ENCODE measurements around the gene SMARCAL1. TPM values are rescaled to one million over a fixed set of nuclear protein-coding genes. Genes with fewer than 3 reads are reported as not detected.

SMARCAL1 gene
- total and polyA plus RNA-seq, 9 of the 15 experiments (the other 6 are each of a cell fraction or from before 2014, with no cell fraction given), result 8.2 to 27.9 (median 12.4) TPM

DNA sequence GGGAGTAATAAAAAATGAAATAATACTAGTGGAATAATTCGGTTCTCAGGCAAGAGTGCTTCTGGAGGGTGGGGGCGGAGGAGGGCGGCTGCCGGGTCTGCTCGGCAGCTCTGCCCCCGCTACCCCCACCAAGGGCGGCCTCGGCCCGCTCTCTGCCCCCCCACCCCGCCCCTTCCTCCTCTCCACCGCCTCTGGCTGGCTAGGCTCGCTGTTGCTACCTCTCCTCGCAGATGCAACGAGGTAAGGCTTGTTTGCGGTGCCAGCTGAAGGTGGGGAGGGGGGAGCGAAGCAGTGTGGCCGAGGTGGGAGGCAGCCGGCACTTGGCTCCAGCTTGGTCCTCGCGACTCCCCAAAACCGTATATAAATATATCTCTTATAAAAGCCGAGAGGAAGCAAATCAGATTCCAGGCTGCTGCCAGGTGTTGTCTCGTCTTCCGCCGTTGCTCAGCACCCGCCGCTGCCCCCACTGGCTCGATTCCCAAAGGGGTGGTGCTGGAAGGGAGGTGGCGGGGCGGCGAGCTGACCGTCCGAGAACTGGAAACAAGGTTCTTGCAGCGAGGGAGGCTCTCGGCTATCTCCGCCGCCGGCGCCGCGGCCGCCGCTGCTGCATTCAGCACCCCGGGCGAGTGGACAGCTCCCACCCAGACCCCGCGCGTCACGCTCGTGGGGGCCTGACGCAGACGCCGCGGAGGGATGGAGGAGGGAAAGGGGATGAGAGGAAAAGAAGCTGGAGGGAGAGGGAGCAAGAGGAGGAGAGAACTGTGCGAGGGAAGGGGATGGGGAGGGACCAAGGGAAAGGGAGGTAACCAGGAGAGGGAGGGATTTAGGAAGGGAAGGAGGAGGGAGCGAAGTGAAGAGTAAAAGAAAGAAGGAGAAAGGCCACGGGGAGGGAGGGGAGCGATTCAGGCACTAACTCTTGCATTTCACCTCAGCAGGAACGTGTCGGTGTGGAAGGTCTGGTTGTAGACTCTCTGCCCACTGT, 40.3 kb upstream of the SMARCAL1 start, which contains the start of gene MARCHF4 (continued):
- TF ChIP-seq RBM34 (IDR thresholded peaks at IDR 0.05; ENCODE audit: borderline replicate concordance, insufficient read depth, low read length) (no peak), KAT2B (IDR thresholded peaks at IDR 0.05; ENCODE audit: low read depth, low read length) (no peak), ZNF644 (tag; IDR thresholded peaks at IDR 0.05; ENCODE audit: low read depth) (0 out of 2 replicates have a peak, but pooled peaks have one; percentile 44), ATF7 (IDR thresholded peaks at IDR 0.05) (no peak), TAL1 (IDR thresholded peaks at IDR 0.05) (no peak), RCOR1 (IDR thresholded peaks at IDR 0.05; ENCODE audit: borderline replicate concordance in 1 of 2, low read depth in 2 of 2, low read length in 2 of 2) (peak in 1 of 2 experiments; percentile 83; a peak in 2 of 4 replicates), HDGF (IDR thresholded peaks at IDR 0.05) (no peak), HMGN3 (IDR thresholded peaks at IDR 0.05; ENCODE audit: borderline replicate concordance, extremely low read depth, insufficient read length, low read depth, low read length) (no peak), BRD9 (IDR thresholded peaks at IDR 0.05; ENCODE audit: low read depth, partially characterized antibody) (no peak), HNRNPL (IDR thresholded peaks at IDR 0.05; ENCODE audit: low read depth, low read length) (no peak), ZNF324 (CRISPR knock-in tag; IDR thresholded peaks at IDR 0.05) (no peak), DIDO1 (tag; IDR thresholded peaks at IDR 0.05; ENCODE audit: low read depth) (no peak), DDX20 (tag; IDR thresholded peaks at IDR 0.05; ENCODE audit: low read depth) (no peak), ARHGAP35 (IDR thresholded peaks at IDR 0.05; ENCODE audit: partially characterized antibody) (no peak), ZFP30 (CRISPR knock-in tag; IDR thresholded peaks at IDR 0.05; ENCODE audit: borderline replicate concordance) (no peak), TSC22D4 (tag; IDR thresholded peaks at IDR 0.05) (no peak)
- TF ChIP-seq, protein P1, sequence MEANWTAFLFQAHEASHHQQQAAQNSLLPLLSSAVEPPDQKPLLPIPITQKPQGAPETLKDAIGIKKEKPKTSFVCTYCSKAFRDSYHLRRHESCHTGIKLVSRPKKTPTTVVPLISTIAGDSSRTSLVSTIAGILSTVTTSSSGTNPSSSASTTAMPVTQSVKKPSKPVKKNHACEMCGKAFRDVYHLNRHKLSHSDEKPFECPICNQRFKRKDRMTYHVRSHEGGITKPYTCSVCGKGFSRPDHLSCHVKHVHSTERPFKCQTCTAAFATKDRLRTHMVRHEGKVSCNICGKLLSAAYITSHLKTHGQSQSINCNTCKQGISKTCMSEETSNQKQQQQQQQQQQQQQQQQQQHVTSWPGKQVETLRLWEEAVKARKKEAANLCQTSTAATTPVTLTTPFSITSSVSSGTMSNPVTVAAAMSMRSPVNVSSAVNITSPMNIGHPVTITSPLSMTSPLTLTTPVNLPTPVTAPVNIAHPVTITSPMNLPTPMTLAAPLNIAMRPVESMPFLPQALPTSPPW (CRISPR knock-in tag; IDR thresholded peaks at IDR 0.05), result peak; percentile 74
- TF ChIP-seq, protein P2, sequence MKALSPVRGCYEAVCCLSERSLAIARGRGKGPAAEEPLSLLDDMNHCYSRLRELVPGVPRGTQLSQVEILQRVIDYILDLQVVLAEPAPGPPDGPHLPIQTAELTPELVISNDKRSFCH (CRISPR knock-in tag; IDR thresholded peaks at IDR 0.05), result no peak
- TF ChIP-seq, protein P2 (tag; IDR thresholded peaks at IDR 0.05), result no peak
- TF ChIP-seq, protein P3, sequence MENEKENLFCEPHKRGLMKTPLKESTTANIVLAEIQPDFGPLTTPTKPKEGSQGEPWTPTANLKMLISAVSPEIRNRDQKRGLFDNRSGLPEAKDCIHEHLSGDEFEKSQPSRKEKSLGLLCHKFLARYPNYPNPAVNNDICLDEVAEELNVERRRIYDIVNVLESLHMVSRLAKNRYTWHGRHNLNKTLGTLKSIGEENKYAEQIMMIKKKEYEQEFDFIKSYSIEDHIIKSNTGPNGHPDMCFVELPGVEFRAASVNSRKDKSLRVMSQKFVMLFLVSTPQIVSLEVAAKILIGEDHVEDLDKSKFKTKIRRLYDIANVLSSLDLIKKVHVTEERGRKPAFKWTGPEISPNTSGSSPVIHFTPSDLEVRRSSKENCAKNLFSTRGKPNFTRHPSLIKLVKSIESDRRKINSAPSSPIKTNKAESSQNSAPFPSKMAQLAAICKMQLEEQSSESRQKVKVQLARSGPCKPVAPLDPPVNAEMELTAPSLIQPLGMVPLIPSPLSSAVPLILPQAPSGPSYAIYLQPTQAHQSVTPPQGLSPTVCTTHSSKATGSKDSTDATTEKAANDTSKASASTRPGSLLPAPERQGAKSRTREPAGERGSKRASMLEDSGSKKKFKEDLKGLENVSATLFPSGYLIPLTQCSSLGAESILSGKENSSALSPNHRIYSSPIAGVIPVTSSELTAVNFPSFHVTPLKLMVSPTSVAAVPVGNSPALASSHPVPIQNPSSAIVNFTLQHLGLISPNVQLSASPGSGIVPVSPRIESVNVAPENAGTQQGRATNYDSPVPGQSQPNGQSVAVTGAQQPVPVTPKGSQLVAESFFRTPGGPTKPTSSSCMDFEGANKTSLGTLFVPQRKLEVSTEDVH (IDR thresholded peaks at IDR 0.05; ENCODE audit: low read depth, partially characterized antibody), result no peak
- TF ChIP-seq, protein P4, sequence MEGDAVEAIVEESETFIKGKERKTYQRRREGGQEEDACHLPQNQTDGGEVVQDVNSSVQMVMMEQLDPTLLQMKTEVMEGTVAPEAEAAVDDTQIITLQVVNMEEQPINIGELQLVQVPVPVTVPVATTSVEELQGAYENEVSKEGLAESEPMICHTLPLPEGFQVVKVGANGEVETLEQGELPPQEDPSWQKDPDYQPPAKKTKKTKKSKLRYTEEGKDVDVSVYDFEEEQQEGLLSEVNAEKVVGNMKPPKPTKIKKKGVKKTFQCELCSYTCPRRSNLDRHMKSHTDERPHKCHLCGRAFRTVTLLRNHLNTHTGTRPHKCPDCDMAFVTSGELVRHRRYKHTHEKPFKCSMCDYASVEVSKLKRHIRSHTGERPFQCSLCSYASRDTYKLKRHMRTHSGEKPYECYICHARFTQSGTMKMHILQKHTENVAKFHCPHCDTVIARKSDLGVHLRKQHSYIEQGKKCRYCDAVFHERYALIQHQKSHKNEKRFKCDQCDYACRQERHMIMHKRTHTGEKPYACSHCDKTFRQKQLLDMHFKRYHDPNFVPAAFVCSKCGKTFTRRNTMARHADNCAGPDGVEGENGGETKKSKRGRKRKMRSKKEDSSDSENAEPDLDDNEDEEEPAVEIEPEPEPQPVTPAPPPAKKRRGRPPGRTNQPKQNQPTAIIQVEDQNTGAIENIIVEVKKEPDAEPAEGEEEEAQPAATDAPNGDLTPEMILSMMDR (IDR thresholded peaks at IDR 0.05 in 2 of 3, conservative IDR thresholded peaks at IDR 0.05 in 1 of 3; ENCODE audit: insufficient read depth in 2 of 3, low read depth in 1 of 3, low read length in 3 of 3), result no peak

Measured in K562 (cell line).